Astrocyte (in vitro differentiated cells and primary cell): ENCODE results near the gene BAZ1A.

ENCODE experiments used
- EZH2 ChIP-seq: IDR thresholded peaks from 2 replicates; pipeline ENCODE4 v1.6.1; 2012; ENCODE audit warnings: mild to moderate bottlenecking, low read length, inconsistent platforms; ENCODE audit not compliant: insufficient read depth
- TF ChIP-seq, protein P1 (sequence below): IDR thresholded peaks from 2 replicates; pipeline ENCODE4 v1.5.1; 2011; ENCODE audit warnings: low read depth, mild to moderate bottlenecking, inconsistent platforms, low read length, moderate library complexity; ENCODE audit not compliant: insufficient read depth

DNA sequence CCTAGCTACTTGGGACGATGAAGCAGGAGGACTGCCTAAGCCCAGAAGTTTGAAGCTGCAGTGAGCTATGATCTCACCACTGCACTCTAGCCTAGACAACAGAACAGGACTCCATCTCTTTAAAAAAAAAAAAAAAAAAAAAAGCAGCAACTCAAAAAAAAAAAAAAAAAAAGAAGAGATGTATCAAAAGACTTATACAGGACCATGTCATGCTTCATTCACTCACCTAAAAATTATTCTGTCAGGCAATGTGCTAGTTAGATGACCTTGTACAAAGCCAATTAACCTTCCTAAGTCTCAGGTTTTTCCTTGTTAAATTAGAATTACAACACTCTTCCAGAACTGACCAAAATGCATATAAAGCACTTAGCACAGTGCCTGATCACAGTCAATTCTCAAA lies 50.9 kb downstream of the BAZ1A start:
- TF ChIP-seq, protein P1, sequence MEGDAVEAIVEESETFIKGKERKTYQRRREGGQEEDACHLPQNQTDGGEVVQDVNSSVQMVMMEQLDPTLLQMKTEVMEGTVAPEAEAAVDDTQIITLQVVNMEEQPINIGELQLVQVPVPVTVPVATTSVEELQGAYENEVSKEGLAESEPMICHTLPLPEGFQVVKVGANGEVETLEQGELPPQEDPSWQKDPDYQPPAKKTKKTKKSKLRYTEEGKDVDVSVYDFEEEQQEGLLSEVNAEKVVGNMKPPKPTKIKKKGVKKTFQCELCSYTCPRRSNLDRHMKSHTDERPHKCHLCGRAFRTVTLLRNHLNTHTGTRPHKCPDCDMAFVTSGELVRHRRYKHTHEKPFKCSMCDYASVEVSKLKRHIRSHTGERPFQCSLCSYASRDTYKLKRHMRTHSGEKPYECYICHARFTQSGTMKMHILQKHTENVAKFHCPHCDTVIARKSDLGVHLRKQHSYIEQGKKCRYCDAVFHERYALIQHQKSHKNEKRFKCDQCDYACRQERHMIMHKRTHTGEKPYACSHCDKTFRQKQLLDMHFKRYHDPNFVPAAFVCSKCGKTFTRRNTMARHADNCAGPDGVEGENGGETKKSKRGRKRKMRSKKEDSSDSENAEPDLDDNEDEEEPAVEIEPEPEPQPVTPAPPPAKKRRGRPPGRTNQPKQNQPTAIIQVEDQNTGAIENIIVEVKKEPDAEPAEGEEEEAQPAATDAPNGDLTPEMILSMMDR, result no peak
- TF ChIP-seq EZH2, result no peak
